ENCODE data around the gene PKP1.

Gene PKP1

DNA sequence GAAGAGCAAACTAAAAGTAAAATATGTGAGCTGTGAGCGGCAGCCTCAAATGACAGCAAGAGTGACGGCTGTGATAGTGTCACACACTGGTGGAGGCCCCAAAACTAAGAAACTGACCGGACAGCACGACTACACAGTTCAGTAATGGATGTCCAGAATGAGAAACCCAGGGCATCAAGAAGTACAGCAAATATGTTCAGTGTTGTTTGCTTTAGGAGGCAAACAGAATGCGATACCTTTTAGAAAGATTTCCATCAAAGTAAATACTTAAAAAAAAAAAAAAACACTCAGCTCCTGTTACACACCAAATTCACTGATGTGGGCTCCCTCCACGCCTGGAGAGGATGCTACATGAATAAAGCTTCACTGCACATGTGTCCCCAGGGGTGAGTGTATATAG, 1.1 kb upstream of the PKP1 start:
- no peak for DNase-seq (ENCODE audit: low spot score)

DNA sequence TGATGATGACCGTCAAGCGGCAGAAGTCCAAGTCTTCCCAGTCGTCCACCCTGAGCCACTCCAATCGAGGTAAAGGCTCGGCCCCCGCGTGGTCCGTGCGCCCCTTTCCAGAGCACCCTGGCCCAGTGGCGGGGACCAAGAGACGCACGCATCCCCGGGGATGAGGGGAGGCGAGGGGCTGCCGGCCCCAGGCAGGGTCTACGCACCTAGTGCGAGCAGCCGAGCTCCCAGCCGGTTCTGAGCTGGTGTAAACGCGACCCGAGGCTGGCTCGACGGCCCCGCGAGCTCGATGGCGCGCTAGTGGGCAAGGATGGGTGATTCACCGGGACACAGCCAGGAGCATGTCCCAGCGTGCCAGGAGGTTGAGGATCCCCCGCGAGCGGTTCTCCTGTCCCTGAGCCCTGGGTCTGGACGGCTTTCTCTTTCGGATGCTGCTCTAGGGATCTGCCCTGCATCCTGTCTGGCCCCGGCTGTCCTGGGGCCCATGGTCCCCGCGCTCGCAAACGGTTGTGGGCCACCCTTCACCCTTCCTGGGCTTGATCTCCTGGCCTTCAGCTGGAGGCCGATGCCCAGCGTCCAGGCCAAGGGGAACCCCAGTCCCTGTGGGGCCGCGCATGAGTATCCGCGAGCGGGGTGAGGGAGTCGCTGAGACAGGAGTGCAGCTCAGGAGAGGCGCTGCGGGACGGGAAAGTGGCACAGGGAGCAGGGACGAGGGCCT, 689 bp downstream of the PKP1 start:
- no peak for DNase-seq (ENCODE audit: low spot score)

DNA sequence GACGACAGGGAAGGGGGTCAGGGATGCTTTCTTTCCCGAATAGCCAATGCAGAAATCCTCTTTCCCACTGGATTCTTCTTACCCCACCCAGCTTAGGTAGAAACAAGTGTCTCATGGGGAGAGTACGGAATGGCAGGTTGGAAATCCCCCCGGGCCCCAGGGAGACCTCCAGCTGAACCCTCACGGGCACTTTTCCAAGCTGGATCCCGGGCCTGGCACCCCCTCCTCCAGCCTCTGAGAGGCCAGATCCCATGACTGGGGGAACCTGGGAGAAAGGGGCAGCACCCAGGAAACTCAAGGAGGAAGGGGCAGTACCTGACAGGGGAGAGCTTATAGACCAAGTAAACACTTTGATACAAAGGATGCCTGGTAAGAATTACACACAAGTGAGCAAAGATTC, 1.3 kb downstream of the PKP1 start:
- no peak for DNase-seq (ENCODE audit: low spot score)

DNA sequence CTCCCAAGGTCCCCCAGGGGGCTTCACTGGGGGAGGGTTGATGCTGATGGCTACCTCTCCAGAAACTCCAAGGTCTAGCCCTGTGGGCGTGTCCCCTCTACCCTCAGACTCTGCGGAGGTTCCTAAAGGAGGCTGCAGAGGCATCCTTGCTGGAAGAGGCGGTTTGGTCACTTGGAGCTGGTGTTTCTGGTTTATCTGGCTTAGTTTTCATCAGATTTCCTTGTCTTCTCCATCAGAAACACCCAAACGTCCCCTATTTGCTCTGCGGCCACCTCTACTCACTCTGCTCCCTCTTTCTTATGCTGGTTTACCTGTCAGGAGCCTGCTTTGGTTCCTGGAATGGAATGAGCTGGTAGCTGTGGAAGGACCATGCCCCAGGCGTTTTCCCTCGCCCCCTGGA, 2.5 kb downstream of the PKP1 start:
- DNase-seq (ENCODE audit: low spot score) = no peak

DNA sequence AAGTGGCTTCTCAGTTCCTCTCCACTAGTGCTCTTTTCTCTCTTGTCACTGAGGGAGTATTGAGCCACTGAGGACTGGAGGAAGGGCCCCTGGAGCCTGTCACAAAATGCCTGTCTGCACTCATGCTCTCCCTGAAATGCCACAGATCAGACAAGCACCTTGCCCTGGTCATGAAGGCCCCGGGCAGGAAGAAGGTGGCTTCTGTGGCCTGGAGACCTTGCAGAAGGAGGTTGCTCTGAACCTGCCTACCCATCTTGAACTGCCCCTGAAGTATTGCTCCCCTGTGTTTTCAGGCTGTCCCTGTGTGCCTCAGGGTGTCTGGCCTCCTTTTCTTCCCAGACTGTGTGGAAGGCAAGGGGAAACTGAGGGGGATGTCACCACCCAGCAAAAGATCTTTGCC, 3.1 kb downstream of the PKP1 start:
- no peak for DNase-seq (ENCODE audit: low spot score)

DNA sequence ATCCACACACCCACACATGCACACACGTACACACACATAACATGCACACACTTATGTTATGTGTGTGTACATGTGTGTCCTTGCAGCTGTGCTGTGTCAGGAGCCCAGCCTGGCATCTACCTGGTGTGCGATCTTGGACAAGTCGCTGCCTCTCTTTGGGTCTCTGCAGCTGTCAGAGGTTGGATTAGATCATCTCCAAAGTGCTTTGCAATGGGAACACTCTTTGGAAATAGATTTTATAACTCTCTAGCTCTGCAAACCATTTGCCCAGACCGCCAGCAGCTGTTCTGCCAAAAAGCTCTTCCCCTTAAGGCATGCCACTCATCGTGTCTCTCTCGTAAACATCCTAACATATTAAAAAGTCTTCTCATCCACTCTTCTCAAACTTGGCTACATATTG, 4.7 kb downstream of the PKP1 start:
- no peak for DNase-seq (ENCODE audit: low spot score)

DNA sequence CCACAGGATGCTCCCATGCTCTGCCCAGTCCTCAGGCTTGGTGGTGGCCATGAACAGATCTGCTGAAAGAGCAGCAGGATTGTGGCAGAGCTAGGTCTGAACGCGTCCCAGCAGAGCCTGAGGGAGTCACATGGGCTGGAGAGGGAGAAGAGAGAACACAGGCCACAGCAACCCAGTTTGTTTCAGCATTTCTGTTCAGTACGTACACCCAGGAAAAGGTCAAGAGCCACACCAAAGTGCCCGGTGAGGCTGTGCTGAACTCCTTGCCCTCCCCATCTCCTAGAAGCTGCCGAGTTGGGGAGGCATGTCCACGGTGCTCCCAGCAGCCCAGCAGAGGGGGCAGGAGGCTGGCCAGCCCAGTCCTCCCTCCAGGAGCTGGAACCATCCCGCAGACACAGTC, 5.5 kb downstream of the PKP1 start:
- DNase-seq (ENCODE audit: low spot score) = no peak

DNA sequence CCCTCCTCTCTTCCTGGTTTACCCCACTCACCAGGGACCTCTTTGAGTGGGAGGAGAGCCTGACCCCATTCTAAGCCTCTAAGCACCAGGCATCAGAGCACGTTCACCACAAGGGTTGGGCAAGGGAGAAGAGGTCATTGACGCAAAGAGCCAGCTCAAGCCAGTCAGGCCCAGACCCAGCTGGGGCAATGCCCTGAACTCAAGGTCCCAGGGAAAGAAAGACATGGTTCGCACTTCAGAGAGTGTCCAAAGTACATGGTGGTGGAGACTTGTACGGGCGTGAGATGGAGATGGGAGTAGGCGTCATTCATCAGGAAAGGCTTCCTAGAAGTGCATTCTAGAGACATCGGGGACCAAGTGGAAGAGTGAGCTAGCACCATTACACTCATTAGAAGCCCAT, 7.2 kb downstream of the PKP1 start:
- no peak for DNase-seq (ENCODE audit: low spot score)

DNA sequence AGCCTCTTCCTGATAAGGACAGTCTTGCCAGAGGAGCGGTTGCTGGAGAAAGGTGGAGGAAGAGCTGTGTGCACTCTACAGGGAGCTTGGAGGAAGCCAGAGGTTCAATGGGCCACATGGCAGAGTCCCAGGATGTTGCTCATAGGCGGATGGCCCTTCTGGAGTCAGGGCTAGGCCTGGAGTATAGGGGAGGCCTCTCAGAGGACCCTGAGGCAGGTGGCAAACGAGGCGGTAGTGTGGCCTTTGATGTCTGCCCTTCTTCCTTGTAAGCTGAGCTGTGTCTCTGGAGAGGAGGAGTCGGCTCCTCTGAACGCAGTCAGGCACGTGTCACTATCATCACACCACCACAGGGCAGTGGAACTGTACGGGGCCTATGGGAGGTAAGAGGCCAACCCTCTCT, 8.6 kb downstream of the PKP1 start:
- no peak for DNase-seq (ENCODE audit: low spot score)

DNA sequence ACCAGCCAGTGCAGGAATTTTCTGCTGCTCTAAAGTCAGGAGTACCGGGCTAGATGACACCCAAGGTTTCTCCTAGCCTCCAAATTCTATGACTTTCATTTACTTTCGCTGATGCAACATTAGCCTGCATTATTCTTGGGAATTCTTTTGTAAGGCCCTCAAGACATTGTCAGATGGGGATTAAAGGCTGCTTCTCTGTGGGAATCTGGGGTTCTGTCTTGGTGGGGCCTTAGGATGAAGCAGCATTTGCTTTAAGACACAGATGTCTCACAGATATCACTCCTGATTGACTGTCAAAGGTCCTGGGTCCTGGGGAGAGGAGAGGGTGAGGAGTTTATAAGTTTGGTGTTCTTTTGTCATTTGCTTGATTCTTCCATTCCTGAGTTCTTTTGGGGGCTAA, 11.6 kb downstream of the PKP1 start:
- no peak for DNase-seq (ENCODE audit: low spot score)

DNA sequence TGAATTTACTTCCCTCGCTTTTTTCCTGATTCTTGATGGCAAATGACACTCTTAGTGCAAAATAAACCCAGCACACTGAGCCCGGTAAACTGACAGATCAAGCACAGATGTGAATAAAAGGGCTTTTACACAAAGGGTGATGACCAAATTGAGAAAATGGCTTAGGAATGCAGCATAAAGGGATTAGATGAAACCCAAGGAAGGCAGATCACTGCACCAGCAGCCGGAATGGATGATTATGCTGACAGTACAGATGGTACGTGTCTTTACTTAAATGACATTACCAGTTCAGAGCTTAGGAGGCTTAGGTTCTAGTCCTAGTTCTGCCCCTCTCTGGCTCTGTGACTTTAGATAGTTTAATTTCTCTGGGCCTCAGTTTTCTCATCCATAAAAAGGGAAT, 12.0 kb downstream of the PKP1 start:
- no peak for DNase-seq (ENCODE audit: low spot score)

DNA sequence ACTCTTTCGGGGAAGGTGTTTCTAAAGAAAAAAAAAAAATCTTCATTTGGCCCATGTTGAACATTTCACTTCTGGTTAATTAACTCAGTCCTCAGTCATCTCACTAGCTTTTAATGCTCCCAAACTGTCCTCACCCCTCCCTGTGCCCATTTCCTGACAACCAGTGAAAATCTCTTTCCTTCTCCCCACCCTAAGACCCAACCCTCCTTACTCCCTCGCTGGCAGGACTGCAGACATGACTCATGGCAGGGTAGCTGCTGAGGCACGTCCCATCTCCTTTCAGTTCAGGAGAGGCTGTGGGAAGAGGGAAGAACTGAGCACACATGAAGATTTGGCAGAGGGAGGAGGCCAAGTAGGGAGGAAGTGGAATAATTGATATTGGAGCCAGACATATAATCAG, 12.6 kb downstream of the PKP1 start:
- no peak for DNase-seq (ENCODE audit: low spot score)

DNA sequence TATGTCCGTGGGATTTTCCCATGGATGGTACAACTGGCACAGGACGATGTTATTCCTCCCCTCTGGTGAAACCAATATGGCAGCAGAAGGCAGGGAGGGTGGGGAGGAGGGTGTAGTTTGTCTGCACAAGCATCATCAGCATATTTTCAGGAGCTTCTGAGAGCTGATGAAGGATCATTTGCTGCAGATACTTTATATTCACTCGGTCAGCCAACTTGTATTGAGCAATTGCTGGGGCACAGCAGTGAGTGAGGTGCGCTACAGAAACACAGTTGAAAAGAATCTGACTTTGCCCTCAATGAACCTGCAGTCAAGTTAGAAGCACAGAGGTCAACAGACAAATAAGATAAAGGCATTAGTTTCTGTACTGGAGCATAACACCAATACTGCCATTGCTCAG, 13.0 kb downstream of the PKP1 start:
- DNase-seq (ENCODE audit: low spot score) = no peak

DNA sequence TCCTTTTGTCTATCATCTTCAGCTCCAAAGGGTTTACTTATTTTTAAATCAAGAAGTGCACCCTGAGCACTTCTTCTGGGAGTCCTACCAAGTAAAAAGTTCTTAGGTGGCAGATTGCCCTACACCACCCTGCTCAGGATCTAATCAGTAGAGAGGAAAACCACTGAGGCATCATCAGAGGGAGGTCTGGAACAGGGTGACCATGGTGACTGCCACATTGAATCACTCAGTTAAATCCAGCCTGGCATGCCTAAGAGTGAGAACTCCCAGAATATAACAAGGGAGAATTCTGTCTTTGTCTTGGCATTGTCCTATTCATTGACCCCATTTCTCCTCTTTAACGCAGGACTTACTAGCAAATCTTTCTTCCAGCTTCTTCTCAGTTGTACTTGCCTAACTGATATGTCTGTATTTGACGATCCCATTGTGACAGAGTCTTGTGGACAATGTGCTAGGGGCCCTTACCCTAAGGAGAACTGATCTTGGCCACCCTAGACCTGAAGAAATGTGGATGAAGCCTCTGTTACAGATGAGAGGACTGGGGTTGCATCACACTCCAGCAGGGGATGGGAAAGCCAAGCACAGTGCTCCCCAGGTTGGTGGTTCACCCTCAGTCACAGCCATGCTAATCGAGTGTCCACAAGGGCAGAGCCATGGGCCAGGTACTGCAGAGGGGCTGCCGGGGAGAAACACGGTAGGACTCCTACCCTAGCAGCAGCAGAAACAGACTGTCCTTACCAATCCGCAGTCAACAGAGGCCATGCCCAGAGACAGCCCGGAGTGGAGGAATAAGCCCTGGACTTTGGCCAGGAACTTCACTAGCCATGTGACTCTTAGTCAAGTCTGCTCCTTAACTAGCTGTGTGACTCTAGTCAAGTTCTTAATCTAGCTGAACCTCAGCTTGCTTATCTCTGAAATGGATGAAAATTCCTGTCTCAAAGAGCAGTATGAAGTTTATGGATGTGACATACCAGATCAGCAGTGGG, 15.4 kb downstream of the PKP1 start:
- no peak for DNase-seq (ENCODE audit: low spot score)

DNA sequence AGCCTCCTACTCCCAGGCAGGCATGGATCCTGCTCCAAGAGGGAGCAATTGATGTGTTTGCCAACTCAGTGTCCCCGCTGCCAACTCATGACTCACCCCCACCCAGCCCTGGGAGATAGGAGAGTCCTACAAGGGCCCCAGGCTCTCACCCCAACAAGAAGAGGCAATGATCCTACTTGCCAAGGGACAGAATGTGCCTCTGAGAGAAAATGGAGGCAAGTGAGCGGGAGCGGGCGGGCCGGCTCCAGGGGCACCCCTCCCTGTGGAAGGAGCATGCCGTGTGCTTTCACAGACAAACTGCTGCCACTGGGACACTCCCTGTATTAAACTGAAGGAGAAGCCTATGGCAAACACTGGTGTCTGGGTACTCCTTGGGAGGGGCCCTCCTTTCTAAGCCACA, 16.7 kb downstream of the PKP1 start:
- no peak for DNase-seq (ENCODE audit: low spot score)

DNA sequence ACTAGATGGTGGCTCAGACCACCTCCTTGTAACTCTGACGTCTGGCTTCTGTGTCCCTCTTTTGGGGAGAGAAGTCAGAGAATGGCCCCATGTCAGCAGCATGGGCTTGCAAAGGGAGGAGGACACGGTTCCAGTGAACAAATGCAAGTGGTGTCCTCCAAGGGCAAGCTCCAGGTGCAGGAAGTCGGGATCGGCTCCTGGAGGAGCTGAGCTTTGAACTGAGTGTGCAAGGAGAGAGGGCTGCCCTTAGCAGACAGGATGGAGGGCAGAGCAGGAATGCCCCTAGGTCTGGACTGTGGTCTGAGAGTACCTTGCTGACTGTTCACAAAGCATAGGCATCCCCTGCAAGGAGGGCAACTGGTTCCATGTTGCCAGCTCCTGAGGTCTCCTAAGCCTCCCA, 17.3 kb downstream of the PKP1 start:
- DNase-seq (ENCODE audit: low spot score) = no peak

DNA sequence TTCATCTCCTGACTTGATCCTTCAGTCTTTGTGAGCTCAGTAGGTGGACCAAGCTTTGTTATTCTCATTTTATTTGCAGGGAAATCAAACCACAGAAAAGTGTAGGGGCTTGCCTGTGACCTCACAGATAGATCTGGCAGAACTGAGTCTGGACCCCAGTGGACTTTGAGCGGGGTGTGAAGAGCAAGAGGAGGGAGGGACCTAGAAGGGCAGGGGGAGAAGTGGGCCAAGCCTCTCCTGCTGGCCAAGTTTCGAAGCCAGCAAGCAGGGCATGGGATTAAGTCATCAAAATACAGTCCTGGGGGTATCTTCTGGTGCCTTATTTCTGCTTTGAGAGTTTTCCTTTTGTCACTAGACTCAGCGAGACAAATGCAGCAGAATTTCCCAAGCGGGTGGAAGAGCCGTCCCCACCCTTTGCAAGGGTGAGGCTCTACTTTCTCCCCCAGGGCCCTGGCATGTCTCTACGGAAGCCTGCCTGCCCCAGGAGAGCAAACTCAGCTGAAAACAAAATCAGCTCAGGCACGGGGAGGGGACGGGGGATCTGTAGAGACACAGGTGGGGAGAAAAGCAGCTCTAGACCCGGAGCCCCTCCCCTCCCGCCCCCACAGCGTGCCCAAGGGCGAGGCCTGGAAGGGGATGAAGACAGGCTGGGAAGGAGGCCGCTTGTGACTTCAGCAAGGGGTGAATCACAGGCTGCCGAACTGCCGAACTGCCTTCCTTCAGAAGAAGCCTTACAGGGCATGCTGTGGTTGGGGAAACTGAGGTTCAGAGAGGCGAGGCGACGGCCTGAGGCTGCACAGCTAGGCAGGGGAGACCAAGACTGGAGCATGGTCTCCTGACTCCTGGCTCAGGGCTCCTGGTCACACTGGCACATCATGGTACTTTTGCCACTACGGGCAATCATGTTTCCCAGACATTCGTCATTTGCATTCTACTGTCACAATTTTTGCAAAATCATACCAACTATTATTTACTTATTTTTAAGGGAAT, 19.2 kb downstream of the PKP1 start:
- DNase-seq (ENCODE audit: low spot score) = no peak

DNA sequence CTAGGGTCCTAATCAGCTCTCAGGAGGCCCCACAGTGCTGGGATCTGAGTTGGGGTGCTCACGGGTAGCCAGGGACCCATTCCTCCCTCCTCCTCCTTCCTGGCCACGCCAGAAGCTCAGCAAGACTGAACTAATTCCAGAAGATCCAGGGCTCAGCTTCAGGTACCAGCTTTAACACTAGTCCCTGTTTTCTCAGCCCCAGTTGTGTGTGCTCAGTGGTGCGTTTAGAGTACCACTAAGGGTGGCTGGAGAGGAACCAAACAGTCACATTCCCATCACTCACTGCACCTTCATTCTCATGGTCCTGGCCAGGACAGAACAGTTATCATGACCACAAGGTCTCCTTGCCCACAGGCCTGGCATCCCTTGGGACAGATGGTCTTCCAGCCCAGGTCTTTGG, 20.8 kb downstream of the PKP1 start:
- no peak for DNase-seq (ENCODE audit: low spot score)

DNA sequence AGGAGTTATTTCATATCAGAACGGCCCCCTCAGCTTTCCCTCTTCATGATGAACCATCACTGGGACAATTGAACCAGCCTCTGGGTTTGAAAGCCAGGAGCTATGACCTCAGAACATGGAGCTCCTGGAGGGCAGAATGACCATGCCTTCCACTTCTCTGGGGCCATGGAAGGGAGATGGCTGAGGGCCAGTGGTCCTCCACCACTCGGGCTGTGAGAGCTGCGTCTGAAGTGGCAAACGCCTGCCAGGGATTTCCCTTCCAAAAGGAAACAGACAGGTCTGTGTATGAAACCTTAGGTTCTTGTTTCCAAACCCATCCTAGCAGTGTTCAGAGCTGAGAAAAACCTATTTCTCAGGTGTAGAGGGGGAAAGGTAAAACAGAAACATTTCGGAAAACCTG, 22.5 kb downstream of the PKP1 start:
- DNase-seq (ENCODE audit: low spot score) = no peak

DNA sequence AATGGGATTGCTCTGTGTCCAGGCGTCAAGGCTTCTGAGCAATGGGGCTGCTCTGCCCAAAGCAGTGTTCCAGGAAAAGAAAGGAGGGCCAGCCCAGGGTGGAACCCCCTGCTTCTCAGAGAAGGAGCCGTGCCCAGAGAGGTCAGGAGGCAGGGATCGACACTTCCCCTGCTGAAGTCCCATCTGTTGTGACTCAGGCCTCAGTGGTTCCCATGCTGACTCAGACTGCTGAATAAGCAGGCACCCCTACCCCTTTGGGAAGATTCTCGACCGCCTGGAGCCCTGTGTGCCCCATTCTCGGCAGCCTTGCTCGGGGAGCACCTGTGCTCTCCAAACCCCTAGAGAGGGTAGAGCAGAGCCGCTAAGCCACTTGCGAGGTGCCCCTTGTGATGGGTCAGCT, 23.9 kb downstream of the PKP1 start:
- no peak for DNase-seq (ENCODE audit: low spot score)

DNA sequence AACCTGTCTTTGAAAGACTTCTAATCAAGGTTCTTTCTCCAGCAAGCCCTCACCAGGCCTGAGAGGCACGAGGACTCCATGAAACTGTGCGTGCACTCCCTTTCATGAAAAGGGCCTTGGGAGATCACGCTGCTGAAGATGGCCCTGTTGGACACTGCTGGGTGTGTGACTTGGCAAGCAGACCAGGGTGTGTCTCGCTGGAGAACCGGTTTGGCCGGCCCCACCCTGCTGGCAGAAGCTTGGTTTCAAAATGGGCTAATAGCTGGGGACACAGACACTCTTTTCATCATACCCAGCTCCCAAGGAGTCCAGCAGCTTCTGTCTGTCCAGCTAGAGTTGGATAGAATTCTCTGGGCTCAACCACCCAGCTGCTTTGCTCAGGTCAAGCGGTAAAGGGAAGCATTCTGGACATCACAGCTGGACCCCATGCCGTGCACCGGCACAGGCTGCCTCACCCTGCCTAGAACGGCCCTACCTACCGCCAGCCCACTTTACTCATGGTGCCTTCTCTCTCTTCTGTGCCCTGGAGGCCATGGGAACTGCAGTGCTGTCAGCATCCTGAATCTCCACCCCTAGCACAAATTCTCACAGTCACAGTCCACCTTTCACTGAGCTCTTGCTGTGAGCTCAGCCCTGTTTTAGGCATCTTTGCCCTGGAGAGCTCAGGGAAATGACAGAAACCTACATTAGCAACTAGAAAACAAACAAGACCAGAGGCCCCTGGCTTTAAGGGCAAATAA, 24.6 kb downstream of the PKP1 start:
- DNase-seq (ENCODE audit: low spot score) = no peak

DNA sequence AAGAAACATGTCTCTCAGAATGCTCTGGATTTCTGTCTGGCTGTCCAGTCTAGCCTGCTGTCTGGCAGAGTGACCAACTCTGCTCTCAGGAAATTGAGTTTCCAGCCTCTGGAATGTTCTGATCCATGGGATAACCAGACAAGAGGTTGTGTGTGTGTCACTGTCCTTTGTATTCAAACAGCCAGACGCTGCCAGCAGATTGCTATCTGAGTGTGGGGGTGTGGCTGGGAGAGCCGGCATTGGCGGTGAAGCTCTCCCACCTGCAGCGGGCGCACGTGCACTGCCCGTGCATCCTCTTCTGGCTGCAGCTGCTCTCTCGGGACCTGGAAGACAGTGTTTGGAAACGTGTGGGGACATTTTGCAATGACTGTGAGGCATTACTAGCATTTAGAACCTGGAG, 26.1 kb downstream of the PKP1 start:
- DNase-seq (ENCODE audit: low spot score) = peak; percentile 12

Measured in globus pallidus (tissue), 1 donor.